ENCODE results near the gene PRG2. TPM values are rescaled to one million over a fixed set of nuclear protein-coding genes. Genes with fewer than 3 reads are reported as not detected.
"Not testable (repeated sequence)": the region's sequence is repeated elsewhere in the genome, so short reads cannot be mapped to it uniquely, and the experiment has no call there.

Gene PRG2
- total RNA-seq, 1 donor from 2014 or later, result 1.6 TPM

DNA sequence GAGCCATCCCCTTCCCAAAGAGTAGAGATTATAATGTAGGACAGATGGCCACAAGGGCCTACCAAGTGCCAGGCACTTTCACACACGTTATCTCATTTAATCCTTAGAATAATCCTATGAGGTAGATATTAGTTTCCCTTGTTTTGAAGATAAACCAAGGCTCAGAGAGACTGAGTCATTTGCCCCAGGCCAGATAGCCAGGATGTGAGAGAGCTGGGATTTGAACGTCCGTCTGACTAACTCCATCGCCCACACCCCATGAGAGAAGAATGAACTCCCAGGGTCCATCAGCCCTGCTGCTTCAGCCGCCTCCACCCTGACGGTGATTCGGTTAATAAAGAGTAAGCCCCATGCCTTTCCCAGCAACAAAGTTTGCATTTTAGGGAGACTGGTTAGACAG, 20.2 kb downstream of the PRG2 start:
- ATAC-seq (no peak), DNase-seq (ENCODE audit: low spot score) (no peak)

DNA sequence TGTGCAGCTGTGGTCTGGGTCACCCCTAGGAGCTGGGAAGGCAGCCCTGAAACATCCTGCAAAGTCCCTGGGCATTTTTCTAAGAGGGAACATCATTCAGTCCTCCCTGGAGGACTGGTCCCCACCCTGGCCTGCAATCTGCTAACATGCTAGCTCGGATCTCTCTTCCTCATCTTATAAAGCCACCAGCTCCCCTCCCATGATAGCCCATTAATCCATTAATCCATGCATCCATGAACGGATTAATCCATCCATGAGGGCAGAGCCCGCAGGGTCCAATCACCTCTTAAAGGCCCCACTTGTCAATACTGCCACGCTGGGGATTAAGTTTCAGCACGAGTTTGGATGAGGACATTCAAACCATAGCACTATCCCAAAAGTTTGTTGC, 21.6 kb downstream of the PRG2 start:
- no peak for ATAC-seq
- DNase-seq (ENCODE audit: low spot score), result no peak

DNA sequence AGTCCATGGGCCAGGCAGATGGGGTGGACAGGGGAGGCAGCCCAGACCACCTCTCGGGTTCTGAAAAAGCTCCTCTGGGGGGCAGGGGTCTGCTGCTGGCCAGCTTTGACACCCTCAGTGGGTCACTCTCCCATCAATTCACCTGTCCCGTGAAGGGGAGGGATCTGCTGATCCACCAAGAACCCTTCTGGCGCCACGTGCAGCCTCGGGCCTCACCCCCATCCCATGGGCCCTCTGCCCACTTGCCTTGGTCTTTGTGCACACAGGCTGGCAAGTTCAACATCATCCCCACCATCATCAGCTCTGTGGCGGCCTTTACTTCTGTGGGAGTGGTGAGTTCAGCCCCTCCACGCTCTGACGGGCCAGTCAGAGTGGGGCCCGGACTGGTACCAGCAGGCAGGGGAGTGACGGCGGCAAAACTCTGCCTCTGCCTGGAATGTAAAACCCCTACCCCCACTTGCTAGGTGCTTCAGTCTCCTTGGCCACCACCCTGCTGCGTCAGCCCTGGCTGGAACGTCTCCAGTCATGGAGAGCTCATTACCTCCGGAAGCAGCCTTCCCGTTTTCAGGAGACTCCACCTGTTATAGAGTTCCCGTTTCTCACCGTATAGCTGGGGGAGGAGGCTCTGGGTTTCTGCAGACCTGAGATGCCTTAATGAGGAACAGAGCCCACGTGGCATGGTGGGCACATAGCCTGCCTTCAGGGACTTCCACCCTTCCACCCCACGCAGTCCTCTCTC, 22.2 kb downstream of the PRG2 start:
- DNase-seq (ENCODE audit: low spot score) (no peak), ATAC-seq (no peak)

DNA sequence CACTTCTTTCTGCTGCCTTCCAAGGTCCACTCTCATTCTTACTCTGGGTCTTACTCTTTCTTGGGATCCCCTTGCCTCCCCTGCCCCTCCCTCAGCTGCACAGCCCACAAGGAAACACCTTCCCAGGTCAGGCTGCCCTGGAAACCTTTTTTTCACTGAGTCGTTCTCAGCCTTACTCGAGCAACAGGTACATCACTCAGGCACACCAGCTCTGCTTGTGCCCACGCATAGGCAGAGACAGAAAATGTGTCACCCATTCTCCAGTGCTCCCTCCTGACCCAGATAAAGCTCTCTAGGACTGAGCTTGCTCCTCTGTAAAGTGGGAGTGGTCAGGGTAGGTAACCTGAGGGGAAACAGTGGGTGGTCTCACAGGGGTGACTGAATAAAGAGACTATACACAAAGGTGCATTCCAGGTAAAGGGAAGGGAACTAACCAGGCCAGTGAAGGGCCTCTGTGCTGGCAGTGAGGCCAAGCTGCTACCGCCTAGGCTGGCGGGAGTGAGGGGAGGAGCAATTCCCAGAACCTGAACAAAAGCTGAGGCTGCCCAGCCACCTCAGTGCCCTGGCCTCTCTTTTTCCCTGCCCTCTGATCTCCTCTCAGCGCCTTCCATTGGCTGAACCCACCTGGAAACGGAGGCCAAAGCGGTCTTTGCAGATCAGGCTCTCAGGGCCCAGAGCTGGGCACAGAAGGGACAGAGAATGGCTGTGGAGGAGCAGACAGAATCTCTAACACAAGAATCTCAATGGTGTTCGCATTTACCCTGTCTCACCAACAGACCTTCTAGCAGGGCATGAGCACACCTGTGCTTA, 25.4 kb downstream of the PRG2 start:
- DNase-seq (ENCODE audit: low spot score), result no peak

DNA sequence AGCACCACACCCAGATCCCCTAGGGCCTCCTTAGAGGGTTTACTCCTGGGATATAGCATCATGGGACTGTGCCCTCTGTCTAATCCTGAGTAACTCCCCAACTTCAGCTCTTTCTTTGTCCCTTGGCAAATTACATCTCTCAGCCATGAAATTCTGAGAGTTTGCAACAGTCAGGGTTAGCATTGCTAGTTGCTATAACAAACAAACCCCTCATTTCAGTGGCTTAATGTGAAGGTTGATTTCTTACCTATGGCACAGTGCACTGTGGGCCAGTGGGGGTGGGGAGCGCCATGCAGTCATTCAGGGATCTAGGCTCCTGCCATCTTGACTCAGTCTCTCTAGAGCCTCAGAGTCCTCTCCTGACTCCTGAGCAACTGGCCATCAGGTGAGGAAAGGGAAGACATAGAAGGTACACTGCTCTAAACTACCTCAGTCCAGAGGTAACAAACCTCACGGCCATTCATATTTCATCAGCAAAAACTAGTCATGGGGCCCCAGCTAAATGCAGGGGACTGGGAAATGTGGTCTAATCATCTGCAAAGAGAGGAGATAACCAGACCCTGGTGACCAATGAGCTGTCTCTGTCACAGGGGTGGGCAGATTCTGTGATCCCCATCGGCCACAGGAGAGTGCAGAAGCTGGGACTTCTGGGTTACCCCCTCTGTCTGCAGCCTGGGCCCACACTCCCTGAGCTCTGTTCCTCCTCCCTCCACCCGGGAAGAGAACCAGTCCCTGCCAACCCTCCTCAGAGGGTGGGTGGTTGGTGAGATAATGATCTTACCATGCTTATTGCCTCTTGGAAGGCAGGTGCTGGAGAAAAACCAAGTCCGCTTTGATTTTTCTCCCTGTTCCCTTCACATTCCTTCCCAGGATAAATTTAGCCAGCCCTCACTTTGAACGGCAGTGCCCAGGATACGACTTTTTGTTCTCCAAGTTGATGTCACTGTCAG, 27.0 kb downstream of the PRG2 start:
- no peak for ATAC-seq
- no peak for DNase-seq (ENCODE audit: low spot score)

More for the DNA sequence above, 25.4 kb downstream of the PRG2 start:
- no peak for ATAC-seq

DNA sequence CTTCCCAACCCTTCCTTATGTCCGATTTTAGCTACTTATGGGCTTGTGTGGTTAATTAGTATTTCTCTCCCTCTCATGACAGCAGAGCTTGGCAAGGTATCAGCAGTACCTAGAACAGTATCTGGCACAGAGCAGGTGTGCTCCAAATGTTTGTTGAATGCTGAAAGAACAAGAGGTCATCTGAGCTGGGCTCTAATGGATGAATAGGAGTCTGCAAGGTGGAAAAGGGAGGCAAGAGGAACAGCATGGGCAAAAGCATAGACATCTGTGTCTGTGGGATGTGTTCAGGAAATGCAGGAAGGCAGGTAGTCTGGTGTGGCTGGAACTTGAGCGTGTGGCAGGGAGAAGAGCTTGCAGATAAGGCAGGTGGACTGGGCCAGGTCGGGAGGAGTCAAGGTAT, 28.5 kb downstream of the PRG2 start:
- ATAC-seq (no peak), DNase-seq (ENCODE audit: low spot score) (no peak)

DNA sequence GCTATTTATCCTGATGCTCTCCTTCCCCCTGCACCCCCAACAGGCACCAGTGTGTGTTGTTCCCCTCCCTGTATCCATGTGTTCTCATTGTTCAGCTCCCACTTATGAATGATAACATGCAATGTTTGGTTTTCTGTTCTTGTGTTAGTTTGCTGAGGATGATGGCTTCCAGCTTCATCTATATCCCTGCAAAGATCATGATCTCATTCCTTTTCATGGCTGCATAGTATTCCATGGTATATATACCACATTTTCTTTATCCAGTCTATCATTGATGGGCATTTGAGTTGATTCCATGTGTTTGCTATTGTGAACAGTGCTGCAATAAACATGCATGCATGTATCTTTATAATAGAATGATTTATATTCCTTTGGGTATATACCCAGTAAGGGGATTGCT, 29.0 kb downstream of the PRG2 start:
- not testable (repeated sequence) for ATAC-seq

DNA sequence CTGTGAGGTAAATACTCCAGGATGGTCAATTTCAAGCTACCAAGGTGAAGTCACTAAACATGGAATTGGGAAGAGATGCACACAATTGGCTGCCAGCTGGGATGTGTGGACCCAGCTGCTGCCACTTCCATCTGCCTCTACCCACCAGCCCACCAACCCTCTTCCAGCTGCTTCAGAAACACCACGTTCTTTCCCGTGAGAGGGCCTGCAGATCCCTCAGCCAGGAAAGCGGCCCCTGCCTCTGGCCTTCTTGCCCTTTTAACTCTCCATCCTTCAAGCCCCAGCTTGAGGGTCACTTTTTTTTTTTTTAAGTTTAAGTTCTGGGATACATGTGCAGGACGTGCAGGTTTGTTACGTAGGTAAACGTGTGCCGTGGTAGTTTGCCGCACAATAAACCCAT, 29.5 kb downstream of the PRG2 start:
- DNase-seq (ENCODE audit: low spot score), result no peak
- no peak for ATAC-seq

More for the DNA sequence above, 29.0 kb downstream of the PRG2 start:
- not testable (repeated sequence) for DNase-seq (ENCODE audit: low spot score)

DNA sequence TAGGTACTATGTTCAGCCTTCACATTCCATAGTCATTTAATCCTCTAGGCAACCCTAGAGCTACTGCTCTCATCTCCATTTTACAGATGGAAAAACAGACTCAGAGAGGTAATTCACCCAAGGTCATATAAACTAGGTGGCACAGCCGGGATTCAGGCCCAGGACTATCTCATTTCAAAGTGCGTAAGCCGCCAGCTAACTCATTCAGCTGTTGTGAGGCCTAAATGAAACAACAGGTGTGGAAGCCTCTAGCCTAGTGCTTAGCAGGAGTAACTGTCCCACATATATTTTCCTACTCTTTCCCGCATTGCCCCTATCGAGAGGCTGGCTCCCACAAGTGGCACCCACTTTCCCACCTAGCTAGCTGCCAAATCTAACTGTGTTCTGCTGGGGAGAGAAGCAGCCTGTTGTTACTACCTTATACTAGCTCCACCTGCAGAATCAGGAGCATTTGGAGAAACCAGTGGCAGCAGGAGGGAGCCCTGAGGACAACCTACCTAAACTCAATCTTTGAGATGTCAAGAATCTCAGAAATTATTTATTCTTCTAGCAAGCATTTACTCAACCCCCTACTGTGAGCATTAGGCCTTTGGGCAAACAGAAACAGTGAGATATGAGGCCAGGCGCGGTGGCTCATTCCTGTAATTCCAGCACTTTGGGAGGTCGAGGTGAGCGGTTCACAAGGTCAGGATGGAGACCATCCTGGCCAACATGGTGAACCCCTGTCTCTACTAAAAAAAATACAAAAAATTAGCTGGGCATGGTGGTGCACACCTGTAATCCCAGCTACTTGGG, 30.4 kb downstream of the PRG2 start:
- ATAC-seq (no peak), DNase-seq (ENCODE audit: low spot score) (no peak)

DNA sequence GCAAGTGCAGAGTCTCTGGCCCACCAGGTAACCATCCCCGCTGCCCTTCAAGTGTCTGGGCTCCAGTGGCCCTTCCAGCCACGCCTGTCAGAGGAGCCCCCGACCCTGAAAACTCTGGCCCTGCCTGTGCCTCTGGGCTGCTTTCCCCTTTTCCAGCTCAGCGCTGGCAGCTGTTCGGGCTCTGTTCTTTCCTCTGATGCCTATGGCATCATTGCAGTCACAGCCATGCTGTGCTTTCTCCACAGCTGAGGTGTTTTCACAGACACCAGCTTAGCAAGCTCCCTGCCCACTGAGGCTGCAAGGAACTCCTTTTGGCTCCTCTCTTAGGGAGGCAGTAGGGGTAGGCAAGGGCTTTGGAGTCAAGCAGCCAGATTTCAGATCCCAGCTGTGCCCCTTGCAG, 31.1 kb downstream of the PRG2 start:
- ATAC-seq (no peak), DNase-seq (ENCODE audit: low spot score) (no peak)

DNA sequence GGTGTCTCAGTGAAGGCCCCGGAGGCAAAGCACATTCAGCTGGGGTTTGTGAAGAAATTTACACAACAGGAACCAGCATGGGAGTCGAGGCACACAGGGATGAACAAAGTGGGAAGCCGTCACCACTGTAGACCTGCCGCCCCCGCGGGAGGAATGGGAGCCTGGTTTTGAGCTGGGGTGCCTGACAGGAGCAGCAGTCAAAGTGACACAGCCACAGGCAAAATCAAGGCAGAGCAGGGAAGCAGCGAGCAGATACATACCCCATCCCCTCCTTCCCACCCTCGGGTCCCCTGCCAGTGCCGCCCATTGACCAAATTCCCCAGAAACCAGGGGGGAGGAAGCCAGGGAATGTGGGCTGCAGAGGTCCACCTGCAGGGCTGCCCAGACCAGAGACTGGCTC, 31.5 kb downstream of the PRG2 start:
- DNase-seq (ENCODE audit: low spot score) (no peak), ATAC-seq (no peak)

DNA sequence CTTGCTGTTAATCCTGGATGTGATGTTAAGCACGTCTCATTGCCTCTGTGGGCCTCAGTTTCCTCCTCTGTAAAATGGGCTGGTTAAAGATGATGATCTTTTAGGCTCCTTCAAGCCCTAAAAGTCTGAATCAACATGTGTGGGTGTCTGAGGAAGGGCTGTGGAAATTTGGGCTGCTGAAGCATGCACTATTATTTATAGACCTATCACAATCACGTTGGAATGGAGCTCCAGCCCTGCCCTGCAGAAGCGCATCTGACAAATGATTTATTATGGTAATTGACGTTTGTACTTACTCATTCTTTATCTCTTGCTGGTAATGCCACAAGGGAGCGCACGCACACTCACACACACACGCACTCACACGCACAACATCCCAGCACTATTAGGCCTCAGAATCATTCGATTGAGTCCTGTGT, 31.9 kb downstream of the PRG2 start:
- DNase-seq (ENCODE audit: low spot score), result no peak
- no peak for ATAC-seq

DNA sequence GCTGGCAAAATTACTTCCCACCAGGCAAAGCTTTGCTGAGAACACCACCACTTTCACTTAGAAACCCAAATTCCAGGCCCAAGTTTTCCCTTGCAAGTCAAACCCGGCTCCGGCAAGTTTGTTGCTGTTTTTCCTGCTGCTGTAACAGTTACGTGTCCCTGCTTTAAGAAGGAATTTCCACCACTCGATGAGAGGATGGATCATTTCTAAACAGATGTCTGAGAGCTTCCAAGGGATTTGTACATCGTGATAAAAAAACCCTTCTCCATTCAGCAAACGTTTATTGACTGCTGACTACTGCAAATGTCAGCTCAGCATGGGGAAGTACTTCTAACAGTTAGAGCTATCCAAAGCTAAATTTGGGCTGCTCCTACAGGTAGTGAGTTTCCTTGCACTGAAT, 32.6 kb downstream of the PRG2 start:
- DNase-seq (ENCODE audit: low spot score), result no peak
- ATAC-seq, result no peak

DNA sequence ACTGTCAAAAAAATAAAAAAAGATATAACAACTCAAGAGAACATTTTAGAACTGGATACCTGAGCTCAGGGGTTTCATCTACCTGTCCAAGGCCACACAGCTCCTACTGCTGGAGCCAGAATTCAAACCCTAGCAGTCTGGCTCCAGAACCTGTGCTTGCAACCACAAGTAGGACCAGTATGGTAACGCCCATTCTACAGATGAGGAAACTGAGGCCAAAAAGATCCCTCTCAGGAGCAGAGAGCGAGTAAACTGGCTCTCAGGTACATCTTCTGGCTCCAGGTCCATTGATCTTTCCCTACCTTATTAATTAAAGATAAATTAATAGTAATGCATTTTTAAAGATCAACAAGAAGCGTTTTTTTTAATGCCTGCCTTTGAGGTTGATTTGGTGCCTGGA, 33.1 kb downstream of the PRG2 start:
- ATAC-seq, result no peak

DNA sequence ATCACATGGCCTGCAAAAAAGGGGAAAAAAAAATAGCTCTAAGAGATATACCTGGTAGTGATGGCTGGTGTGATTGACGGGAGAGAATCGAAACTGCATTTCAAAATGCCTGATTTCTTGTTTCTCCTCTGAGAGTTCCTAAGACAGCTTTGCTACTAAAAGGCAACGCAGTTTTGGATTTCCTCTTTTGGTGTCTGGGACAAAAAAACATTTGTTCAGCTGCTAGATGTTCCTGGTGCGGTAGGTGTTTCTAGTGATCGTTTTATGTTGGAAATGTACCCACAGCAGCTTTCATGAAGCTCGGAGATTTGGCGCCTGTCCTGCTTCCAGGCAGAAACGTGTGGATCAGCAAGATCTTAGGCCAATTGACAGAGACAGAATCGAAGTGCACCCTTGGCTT, 34.2 kb downstream of the PRG2 start:
- DNase-seq (ENCODE audit: low spot score) (peak; percentile 59), ATAC-seq (peak; percentile 93)

More for the DNA sequence above, 33.1 kb downstream of the PRG2 start:
- no peak for DNase-seq (ENCODE audit: low spot score)

DNA sequence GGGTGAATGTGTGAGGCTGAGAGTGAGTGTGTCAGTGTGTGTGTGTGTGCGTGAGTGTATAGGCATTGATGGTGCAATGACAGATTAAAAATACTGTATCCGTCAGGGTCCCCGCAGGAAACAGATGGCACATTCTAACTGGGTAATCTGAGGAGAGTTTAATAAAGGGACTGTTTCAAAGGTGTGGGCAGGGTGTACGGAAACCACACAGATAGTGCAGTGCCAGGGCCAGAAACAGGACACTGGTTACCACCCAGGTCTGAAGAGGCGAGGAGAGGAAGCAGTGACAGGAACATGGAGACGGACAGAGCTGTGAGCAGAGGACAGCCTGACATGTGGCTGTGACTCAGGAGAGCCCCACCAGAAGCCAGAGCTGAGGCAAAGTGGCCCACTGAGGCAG, 35.8 kb downstream of the PRG2 start:
- DNase-seq (ENCODE audit: low spot score), result no peak
- ATAC-seq, result no peak

DNA sequence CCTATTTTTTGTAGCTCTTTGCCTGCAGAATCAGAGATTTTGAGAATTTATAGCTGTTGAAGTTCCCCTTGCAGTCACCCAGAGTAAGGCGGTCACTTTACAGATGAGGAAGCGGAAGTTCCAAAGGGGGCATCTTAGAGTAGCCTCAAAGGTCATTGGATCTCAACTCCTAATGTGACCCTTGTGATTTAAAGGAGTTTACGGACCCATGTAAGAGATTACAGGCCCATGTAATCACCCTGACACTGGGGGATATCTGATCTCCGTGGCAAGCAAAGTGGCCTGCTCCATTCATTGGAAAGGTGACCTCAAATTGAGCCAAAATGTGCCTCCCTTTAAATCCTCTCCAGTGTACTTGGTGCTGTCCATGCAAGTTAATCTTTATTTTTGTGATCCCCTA, 36.6 kb downstream of the PRG2 start:
- DNase-seq (ENCODE audit: low spot score) (no peak), ATAC-seq (no peak)

DNA sequence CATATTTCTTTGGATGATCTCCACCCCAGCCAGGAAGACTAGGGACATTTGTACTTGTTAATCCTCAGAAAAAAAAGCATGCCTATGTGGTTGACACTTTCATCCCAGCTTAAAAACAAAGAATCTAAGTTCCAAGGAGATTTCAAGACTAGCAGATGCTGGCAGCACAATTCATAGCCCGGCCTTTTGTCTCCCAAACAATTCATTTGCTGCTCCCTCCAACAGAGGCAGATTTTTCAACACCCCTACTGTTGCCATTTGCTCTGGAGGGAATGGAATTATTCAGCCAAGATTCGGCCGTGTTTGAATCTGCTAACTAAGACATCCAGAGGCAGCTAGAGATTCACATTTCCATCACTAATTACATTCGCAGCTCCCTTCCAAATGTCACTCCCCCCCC, 37.0 kb downstream of the PRG2 start:
- ATAC-seq (no peak), DNase-seq (ENCODE audit: low spot score) (no peak)

DNA sequence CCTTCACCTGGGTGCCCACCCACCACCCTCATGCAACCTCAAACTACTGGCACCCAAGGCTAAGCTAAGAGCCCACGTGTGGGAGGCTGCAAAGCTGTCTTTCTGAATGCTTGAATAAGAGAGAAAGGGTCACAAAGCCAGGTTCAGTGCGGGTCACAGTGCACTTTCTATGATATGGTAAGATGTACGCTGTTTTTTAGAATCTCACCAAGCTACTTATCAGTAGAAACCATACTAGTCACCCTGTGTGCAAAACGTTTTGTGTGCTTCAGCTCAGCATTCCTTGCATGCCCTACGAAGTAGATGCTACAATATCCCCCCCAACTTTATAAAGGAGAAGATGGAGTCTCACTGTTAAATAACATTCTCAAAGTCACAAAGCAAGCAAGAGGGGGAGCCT, 37.4 kb downstream of the PRG2 start:
- DNase-seq (ENCODE audit: low spot score), result no peak
- no peak for ATAC-seq

DNA sequence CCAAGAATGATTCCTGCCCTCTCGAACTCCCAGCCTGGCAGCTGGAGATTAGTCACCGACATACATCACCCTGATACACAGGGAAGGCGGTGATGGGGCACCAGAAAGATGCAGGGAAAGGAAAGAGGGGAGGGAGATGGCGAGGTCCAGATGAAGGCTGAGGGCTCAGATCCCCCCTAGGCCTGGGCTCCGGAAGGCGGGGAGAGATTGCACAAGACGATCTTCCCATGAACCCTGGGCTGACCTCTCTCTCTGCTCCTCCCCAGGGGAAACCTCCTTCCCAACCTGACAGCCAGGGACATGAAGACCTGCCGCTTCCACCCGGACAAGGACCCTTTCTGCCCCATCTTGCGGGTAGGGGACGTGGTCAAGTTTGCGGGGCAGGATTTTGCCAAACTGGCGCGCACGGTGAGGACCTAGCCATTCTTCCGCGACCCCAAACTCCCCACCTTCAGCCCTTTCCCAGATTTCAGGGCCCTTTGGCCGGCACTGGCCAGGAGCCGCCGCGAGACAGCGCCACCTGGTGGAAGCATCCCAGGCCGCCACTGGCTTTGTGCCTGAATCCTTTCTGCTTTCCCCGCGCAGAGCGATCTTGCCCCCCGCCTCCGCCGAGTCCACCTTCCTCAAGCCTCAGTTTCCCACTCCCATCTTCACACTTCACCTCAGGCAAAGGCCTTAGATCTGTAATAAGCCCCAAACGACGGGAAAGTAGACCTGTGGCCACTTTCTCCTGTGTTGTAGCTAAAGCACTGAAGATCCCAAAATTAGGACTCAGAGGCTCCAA, 40.8 kb downstream of the PRG2 start:
- ATAC-seq (peak; percentile 84), DNase-seq (ENCODE audit: low spot score) (peak; percentile 73)

Data from left lobe of liver (tissue), 2 donors.